Suprapubic skin (tissue), 4 donors: ENCODE measurements around the gene ROBO2.

ENCODE experiments used
- CTCF ChIP-seq, 2 donors: fragments of 200-600 bp in 1 of 2; fragments of 450-650 bp in 1 of 2; sonication (generic) in 1 of 2; IDR thresholded peaks; one replicate each; pipeline ENCODE4 v1.5.1; 2016 to 2019; ENCODE audit warnings: antibody characterized with exemption in 2 of 2, mild to moderate bottlenecking in 1 of 2, moderate library complexity in 1 of 2
- EP300 ChIP-seq: sonication (generic); formaldehyde crosslinking; IDR thresholded peaks from one replicate; pipeline ENCODE4 v1.6.1; 2017; ENCODE audit warnings: antibody characterized with exemption
- POLR2A ChIP-seq, 2 donors: fragments of 450-650 bp; IDR thresholded peaks; one replicate each; pipeline ENCODE4 v1.6.1; 2017; ENCODE audit warnings: antibody characterized with exemption in 2 of 2, mild to moderate bottlenecking in 2 of 2, moderate library complexity in 2 of 2
- POLR2AphosphoS5 ChIP-seq, 3 donors: sonication (generic); formaldehyde crosslinking; IDR thresholded peaks; one replicate each; pipeline ENCODE4 v1.6.1; 2017; ENCODE audit warnings: antibody characterized with exemption in 3 of 3

- no peak for TF ChIP-seq POLR2AphosphoS5 (IDR thresholded peaks at IDR 0.05)
- TF ChIP-seq EP300: no peak
- no peak for TF ChIP-seq CTCF (IDR thresholded peaks at IDR 0.05)
- no peak for TF ChIP-seq POLR2A (IDR thresholded peaks at IDR 0.05)
Measured at GRCh38 chr3:77222701-77223100, 182.8 kb downstream of the ROBO2 start.
